DOHH2 (cell line): ENCODE data around the gene CNTD1.

Experiments
- EZH2phosphoT487 ChIP-seq: fragments of 200-600 bp; sonication (generic); IDR thresholded peaks from 2 replicates; pipeline ENCODE4 v1.6.1; 2017; ENCODE audit warnings: borderline replicate concordance, mild to moderate bottlenecking, antibody characterized with exemption, low read length, moderate library complexity, mixed read lengths
- TF ChIP-seq, protein P1 (sequence below): fragments of 200-600 bp; sonication (generic); IDR thresholded peaks from one replicate; pipeline ENCODE4 v1.5.1; 2014; ENCODE audit warnings: antibody characterized with exemption, mild to moderate bottlenecking, low read depth, low read length; ENCODE audit not compliant: poor library complexity, severe bottlenecking

DNA sequence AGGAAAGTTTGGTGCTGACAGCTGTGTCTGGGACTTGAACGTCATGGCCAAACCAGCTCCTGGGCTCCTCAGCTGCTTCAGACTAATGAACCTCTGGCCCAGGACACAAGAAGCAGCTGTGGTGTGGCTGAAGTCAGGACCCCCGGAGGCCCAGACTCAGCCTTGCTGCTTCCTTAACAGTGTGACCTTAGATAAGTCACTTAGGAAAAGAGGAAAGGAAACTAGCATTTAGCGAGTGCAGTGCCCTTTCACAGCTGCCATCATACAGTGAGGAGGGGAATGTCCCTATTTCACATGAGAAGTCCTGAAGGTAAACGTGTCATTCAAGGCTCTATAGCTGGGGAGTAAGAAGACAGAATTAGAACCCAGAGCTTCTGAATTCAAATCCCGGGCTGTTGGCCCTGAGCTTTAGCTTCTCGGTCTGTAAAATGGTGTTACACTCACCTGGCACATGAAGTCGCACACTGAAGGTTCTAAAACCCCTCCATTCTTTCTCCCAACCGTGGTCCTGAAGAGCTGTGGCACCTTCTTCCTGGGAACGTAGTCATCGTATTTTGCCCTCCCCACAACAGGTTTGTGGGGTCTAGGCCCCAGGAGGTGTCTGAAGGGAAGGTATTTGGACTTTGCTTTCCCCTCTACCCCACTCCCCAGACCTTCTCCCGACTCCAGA is 38.5 kb upstream of the CNTD1 start:
- TF ChIP-seq, protein P1, sequence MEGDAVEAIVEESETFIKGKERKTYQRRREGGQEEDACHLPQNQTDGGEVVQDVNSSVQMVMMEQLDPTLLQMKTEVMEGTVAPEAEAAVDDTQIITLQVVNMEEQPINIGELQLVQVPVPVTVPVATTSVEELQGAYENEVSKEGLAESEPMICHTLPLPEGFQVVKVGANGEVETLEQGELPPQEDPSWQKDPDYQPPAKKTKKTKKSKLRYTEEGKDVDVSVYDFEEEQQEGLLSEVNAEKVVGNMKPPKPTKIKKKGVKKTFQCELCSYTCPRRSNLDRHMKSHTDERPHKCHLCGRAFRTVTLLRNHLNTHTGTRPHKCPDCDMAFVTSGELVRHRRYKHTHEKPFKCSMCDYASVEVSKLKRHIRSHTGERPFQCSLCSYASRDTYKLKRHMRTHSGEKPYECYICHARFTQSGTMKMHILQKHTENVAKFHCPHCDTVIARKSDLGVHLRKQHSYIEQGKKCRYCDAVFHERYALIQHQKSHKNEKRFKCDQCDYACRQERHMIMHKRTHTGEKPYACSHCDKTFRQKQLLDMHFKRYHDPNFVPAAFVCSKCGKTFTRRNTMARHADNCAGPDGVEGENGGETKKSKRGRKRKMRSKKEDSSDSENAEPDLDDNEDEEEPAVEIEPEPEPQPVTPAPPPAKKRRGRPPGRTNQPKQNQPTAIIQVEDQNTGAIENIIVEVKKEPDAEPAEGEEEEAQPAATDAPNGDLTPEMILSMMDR, result no peak
- no peak for TF ChIP-seq EZH2phosphoT487
